ENCODE results near the gene GPR62.

The GPR62 gene

DNA sequence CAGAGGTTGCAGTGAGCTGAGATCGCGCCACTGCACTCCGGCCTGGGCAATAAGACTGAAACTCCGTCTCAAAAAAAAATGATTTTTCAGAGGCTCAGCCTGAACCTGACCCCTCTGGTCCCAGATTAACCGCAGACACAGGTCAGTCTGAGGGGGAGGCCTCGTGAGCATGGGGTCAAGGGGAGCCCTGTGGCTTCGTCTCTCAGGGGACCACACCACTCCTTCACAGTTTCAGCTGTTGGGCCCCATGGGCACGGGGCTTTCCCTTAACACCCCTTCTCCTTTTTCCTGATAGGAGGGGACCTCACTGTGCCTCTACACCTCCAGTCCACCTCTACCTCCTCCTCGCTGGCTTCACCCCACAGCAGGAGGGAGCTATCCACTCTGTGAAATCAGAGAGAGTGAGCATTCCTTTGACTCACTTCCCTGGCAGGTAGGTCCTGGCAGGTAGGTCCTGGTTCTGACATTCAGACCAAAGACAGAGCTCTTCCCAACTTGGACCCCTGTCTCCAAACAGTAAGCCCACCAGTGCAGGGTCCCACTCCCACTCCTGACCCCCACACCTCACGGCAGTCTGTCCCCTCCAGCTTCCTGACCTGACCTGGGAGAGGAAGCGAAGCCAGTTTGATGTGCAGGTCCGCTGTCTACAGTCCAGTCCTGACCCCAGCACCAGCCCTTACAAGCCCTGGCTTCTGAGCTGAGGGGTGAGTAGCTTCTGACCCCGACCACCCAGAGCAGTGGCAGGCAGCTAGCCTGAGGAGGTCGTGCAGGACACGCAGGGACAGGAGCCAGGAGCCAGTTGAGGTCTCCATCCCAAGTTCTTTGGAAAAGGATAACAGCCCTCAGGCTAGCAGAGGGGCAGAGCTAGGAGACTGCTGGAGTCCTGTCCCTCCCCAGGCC, 22.5 kb upstream of the GPR62 start:
- Histone ChIP-seq H3K36me3 (ENCODE audit: insufficient read depth, low read length) (peaks cover 44% of the 10 kb centered on the region), H3K27me3 (ENCODE audit: control insufficient read depth in 1 of 2, insufficient read depth in 2 of 2, low read length in 2 of 2) (no peaks in the 10 kb centered on the region), H3K9me3 (ENCODE audit: low read length) (no peaks in the 10 kb centered on the region), H3K4me3 (ENCODE audit: low read depth in 1 of 2, low read length in 2 of 2) (no peak overlapping the region), H3K27ac (ENCODE audit: low read depth, low read length) (no peak overlapping the region), H3K9ac (ENCODE audit: low read length) (no peak overlapping the region), H3K4me1 (ENCODE audit: insufficient read depth, low read length) (no peaks in the 10 kb centered on the region)

- peaks cover 45% of the 10 kb centered on the region for H3K36me3 ChIP-seq (ENCODE audit: insufficient read depth, low read length)
- no peak overlapping the region for H3K9ac ChIP-seq (ENCODE audit: low read length)
- H3K4me3 ChIP-seq (ENCODE audit: low read depth in 1 of 2, low read length in 2 of 2): no peak overlapping the region
- H3K9me3 ChIP-seq (ENCODE audit: low read length): no peaks in the 10 kb centered on the region
- H3K4me1 ChIP-seq (ENCODE audit: insufficient read depth, low read length): no peaks in the 10 kb centered on the region
- H3K27ac ChIP-seq (ENCODE audit: low read depth, low read length): no peak overlapping the region
- no peaks in the 10 kb centered on the region for H3K27me3 ChIP-seq (ENCODE audit: control insufficient read depth in 1 of 2, insufficient read depth in 2 of 2, low read length in 2 of 2)
These were observed 21.6 kb upstream of the GPR62 start for GRCh38 chr3:51933471-51934138.

DNA sequence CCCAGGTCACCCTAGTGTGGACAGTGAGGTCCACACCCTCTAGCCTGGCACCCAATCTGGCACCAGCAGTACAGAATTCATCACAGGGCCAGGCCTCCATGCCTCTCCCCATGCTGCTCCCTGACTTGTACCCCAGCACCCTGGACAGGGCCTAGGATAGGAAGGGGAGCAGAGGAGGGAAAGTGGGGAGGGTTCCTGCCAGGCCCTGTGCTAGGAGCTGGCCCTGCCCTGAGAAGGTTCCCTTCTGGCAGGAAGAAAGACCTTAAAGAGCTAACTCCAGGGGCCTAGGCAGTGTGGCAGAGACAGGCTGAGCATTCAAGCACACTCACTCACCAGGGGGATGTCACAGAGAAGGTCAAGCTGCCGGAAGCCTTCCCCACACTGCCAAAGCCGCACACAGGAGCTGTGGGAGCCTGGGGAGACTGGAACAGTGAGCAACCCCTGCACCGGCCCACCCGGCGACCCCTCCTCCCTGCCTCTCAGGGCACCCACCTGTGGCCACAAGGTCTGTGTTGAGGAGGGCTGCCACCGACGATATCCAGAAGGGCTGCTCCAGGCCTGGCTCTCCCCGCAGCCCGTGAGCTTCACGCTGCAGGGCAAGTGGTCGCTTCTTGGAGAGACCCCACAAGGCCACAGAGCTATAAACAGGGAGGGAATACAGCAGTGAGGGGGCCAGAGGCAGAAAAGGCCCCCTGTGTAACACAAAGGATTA, 20.9 kb upstream of the GPR62 start:
- H3K27me3 ChIP-seq (ENCODE audit: control insufficient read depth in 1 of 2, insufficient read depth in 2 of 2, low read length in 2 of 2): no peaks in the 10 kb centered on the region
- H3K27ac ChIP-seq (ENCODE audit: low read depth, low read length): no peak overlapping the region
- H3K9me3 ChIP-seq (ENCODE audit: low read length): no peaks in the 10 kb centered on the region
- H3K4me1 ChIP-seq (ENCODE audit: insufficient read depth, low read length): no peaks in the 10 kb centered on the region
- peaks cover 45% of the 10 kb centered on the region for H3K36me3 ChIP-seq (ENCODE audit: insufficient read depth, low read length)
- H3K9ac ChIP-seq (ENCODE audit: low read length): no peak overlapping the region
- H3K4me3 ChIP-seq (ENCODE audit: low read depth in 1 of 2, low read length in 2 of 2): no peak overlapping the region

DNA sequence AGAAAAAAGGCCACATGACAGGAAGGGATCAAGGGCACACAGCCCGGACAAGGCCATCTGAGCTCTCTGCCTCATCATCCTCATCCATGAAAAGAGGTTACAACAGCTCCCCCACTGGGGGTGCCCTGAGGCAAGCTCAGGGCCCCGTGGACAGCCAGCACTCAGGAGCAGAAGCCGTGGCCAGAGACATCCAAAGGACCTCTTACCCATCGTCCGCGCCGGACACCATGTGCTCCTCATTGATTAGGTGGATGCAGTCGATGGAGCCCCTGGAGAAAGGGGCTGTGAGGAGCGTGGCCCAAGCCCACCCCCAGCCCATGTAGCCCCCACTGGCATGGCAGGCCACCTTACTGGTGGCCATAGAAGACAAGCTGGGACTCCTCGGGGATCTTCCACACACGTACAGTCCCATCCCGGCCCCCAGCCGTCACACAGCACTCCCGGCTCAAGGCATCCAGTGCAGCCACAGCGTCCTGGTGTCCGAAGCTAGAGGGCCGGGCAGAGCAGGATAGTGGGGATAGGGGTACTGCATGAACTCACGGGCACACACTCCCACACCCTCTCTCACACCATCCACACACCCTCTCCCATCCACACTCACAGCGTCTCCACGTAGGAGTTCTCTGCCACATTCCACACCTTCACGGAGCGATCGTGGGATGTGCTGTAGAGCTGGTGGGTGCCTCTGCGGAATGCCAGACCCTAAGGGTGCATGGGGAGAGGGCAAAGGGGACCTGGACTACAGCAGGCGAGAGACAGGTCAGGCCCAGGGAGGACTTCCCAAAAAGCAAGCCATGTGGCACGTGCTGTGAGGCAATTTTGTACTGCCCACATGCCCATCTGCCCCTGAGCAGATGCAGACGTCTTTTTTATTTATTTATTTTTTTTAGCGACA, 19.9 kb upstream of the GPR62 start:
- no peak overlapping the region for H3K4me3 ChIP-seq (ENCODE audit: low read depth in 1 of 2, low read length in 2 of 2)
- H3K9ac ChIP-seq (ENCODE audit: low read length): no peak overlapping the region
- peaks cover 45% of the 10 kb centered on the region for H3K36me3 ChIP-seq (ENCODE audit: insufficient read depth, low read length)
- no peaks in the 10 kb centered on the region for H3K27me3 ChIP-seq (ENCODE audit: control insufficient read depth in 1 of 2, insufficient read depth in 2 of 2, low read length in 2 of 2)
- no peaks in the 10 kb centered on the region for H3K9me3 ChIP-seq (ENCODE audit: low read length)
- peaks cover 4% of the 10 kb centered on the region for H3K4me1 ChIP-seq (ENCODE audit: insufficient read depth, low read length)
- no peak overlapping the region for H3K27ac ChIP-seq (ENCODE audit: low read depth, low read length)

GRCh38 chr3:51935886-51936755, 19.1 kb upstream of the GPR62 start:
- H3K4me3 ChIP-seq (ENCODE audit: low read depth in 1 of 2, low read length in 2 of 2): no peak overlapping the region
- no peak overlapping the region for H3K27ac ChIP-seq (ENCODE audit: low read depth, low read length)
- peaks cover 45% of the 10 kb centered on the region for H3K36me3 ChIP-seq (ENCODE audit: insufficient read depth, low read length)
- no peaks in the 10 kb centered on the region for H3K27me3 ChIP-seq (ENCODE audit: control insufficient read depth in 1 of 2, insufficient read depth in 2 of 2, low read length in 2 of 2)
- no peak overlapping the region for H3K9ac ChIP-seq (ENCODE audit: low read length)
- no peaks in the 10 kb centered on the region for H3K9me3 ChIP-seq (ENCODE audit: low read length)
- peaks cover 12% of the 10 kb centered on the region for H3K4me1 ChIP-seq (ENCODE audit: insufficient read depth, low read length)

DNA sequence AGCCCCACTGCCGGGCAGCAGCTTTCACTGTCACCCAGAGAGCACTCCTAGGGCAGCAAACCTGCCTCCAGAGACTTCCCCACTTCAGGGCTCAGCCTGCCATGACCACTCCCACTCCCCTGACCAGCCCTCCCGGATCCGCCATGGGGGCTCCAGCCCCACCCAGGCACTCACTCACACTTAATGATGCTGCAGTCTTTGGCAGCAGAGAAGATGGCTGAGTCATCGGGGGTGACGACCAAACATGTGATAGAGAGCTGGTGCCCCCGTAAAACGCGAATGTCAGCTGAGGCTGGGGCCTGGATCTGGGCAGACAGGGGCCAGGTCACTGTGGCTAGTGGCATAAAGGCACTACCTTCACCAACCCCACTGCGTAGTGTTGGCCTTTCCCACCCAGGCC, 18.2 kb upstream of the GPR62 start:
- H3K27ac ChIP-seq (ENCODE audit: low read depth, low read length): no peak overlapping the region
- H3K27me3 ChIP-seq (ENCODE audit: control insufficient read depth in 1 of 2, insufficient read depth in 2 of 2, low read length in 2 of 2): no peaks in the 10 kb centered on the region
- no peak overlapping the region for H3K4me3 ChIP-seq (ENCODE audit: low read depth in 1 of 2, low read length in 2 of 2)
- peaks cover 45% of the 10 kb centered on the region for H3K36me3 ChIP-seq (ENCODE audit: insufficient read depth, low read length)
- peaks cover 16% of the 10 kb centered on the region for H3K4me1 ChIP-seq (ENCODE audit: insufficient read depth, low read length)
- H3K9ac ChIP-seq (ENCODE audit: low read length): no peak overlapping the region
- H3K9me3 ChIP-seq (ENCODE audit: low read length): no peaks in the 10 kb centered on the region

DNA sequence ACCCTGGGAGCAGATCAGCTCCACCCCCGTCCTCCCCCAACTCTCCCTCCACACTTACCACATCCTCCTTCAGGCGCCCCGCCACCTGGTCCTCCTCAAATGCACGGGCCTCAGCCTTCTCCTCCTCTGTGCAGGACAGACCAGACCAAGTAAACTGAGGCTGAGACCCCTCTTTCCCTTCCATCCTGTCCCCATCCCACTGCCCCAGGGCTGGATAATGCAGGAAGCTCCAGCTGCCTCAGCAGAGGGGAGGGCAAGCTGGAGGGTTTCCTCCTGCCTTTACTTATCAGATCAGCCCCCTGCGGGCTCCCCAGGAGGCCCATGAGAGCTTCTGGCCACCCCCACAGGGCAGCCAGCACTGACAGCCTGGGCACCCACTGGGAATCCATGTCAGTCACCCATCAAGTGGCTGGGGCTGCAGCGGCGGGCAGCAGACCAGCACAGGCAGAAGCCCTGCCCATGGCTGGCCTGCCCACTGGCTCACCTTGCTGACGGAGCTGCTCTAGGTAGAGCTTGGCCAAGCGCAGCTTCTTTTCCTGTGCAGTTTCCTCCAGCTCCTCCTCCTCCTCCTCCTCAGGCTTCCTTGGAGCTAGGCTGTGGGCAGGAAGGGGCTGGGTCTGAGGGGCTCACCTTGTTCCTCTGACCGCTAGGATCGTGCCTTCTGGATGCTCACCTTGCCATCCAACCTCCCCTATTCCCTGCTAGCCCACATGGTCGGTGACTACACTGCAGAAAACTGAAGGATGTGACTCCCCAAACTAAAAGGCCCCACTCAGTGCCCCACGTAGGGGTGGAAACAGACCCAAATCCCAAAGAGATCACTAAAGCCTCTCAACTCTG, 17.4 kb upstream of the GPR62 start:
- Histone ChIP-seq H3K27me3 (ENCODE audit: control insufficient read depth in 1 of 2, insufficient read depth in 2 of 2, low read length in 2 of 2) (no peaks in the 10 kb centered on the region), H3K4me3 (ENCODE audit: low read depth in 1 of 2, low read length in 2 of 2) (no peak overlapping the region), H3K27ac (ENCODE audit: low read depth, low read length) (no peak overlapping the region), H3K36me3 (ENCODE audit: insufficient read depth, low read length) (peaks cover 42% of the 10 kb centered on the region), H3K4me1 (ENCODE audit: insufficient read depth, low read length) (peaks cover 21% of the 10 kb centered on the region), H3K9ac (ENCODE audit: low read length) (no peak overlapping the region), H3K9me3 (ENCODE audit: low read length) (no peaks in the 10 kb centered on the region)

- no peak overlapping the region for H3K9ac ChIP-seq (ENCODE audit: low read length)
- no peaks in the 10 kb centered on the region for H3K27me3 ChIP-seq (ENCODE audit: control insufficient read depth in 1 of 2, insufficient read depth in 2 of 2, low read length in 2 of 2)
- peaks cover 32% of the 10 kb centered on the region for H3K36me3 ChIP-seq (ENCODE audit: insufficient read depth, low read length)
- H3K4me1 ChIP-seq (ENCODE audit: insufficient read depth, low read length): peaks cover 29% of the 10 kb centered on the region
- H3K27ac ChIP-seq (ENCODE audit: low read depth, low read length): no peak overlapping the region
- no peaks in the 10 kb centered on the region for H3K9me3 ChIP-seq (ENCODE audit: low read length)
- H3K4me3 ChIP-seq (ENCODE audit: low read depth in 1 of 2, low read length in 2 of 2): no peak overlapping the region
These were observed 16.3 kb upstream of the GPR62 start for GRCh38 chr3:51938780-51939425.

DNA sequence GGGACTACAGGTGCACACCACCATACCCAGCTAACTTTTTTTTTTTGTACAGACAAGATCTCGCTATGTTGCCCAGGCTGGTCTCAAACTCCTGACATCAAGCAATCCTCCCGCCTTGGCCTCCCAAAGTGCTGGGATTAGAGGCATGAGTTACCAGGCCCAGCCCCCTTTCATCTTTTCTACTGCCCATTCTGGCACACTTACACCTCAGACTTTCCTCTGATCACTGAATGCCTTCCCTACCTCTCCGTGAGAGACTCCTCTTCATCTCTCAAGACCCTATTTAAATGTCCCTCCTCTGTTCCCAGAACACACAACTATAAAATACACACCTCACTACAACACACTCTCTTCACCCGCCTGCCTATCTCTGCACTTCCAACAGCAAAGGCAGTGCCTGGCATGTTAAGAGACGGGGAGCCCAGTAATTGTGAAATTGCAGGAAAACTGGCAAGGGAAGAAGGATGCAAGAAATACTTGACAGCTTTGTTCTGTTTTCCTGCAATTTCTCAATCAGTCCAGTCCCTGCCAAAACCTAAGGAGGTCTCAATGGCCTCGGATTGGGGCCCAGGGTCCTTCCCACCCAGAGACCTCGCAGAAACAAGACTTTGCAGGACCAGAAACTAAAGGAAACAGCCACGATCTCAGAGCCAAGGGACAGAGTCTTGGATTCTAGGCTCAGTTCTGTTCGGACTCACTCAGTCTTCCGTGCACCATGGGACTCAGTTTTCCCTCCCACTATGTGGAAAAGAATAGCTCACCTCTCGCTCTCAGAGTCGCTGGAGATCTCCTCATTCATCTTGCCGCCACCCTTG, 14.3 kb upstream of the GPR62 start:
- peak overlapping the region; percentile 70 for H3K27ac ChIP-seq (ENCODE audit: low read depth, low read length)
- H3K27me3 ChIP-seq (ENCODE audit: control insufficient read depth in 1 of 2, insufficient read depth in 2 of 2, low read length in 2 of 2): no peaks in the 10 kb centered on the region
- H3K4me3 ChIP-seq (ENCODE audit: low read depth in 1 of 2, low read length in 2 of 2): peak overlapping the region; percentile 74 to 75
- H3K9ac ChIP-seq (ENCODE audit: low read length): peak overlapping the region; percentile 64
- H3K9me3 ChIP-seq (ENCODE audit: low read length): no peaks in the 10 kb centered on the region
- H3K4me1 ChIP-seq (ENCODE audit: insufficient read depth, low read length): peaks cover 29% of the 10 kb centered on the region
- peaks cover 26% of the 10 kb centered on the region for H3K36me3 ChIP-seq (ENCODE audit: insufficient read depth, low read length)
